Activated CD4-positive, alpha-beta T cell treated with anti-CD3 and anti-CD28 coated beads, Interleukin-2, Interleukin-4, amounts not matched to agents 100 ng/mL and 50 ng/mL, durations not matched to agents 16 hours and 8 hours (primary cell): ENCODE measurements around the gene FBXW9.
"Not testable (repeated sequence)": the region's sequence is repeated elsewhere in the genome, so short reads cannot be mapped to it uniquely, and the experiment has no call there.

Source experiments
- DNase-seq: peaks from one replicate; pipeline ENCODE4 v3.0.0-alpha.2; 2020; ENCODE audit warnings: low spot score

FBXW9 gene

GRCh38 chr19:12656899-12657571 lies 39.4 kb downstream of the FBXW9 start:
- no peak for DNase-seq

- DNase-seq, result no peak
Observed at GRCh38 chr19:12655546-12655945, 40.9 kb downstream of the FBXW9 start.

GRCh38 chr19:12652219-12652618 lies 44.2 kb downstream of the FBXW9 start:
- DNase-seq, result no peak

GRCh38 chr19:12649941-12650340 lies 46.5 kb downstream of the FBXW9 start:
- DNase-seq, result no peak

GRCh38 chr19:12648088-12648487 lies 48.3 kb downstream of the FBXW9 start:
- no peak for DNase-seq

GRCh38 chr19:12647490-12648071 lies 48.9 kb downstream of the FBXW9 start:
- DNase-seq, result no peak

GRCh38 chr19:12647047-12647446 lies 49.4 kb downstream of the FBXW9 start:
- DNase-seq, result no peak

- no peak for DNase-seq
Observed at GRCh38 chr19:12646551-12646950, 49.9 kb downstream of the FBXW9 start.

- DNase-seq, result not testable (repeated sequence)
Observed at GRCh38 chr19:12643716-12644115, 52.7 kb downstream of the FBXW9 start.

- DNase-seq, result no peak
Observed at GRCh38 chr19:12642506-12642905, 53.9 kb downstream of the FBXW9 start.

GRCh38 chr19:12641456-12641855 lies 55.0 kb downstream of the FBXW9 start:
- DNase-seq, result no peak

GRCh38 chr19:12639901-12640613 lies 56.4 kb downstream of the FBXW9 start:
- peak; percentile 88 for DNase-seq
